ENCODE measurements around the gene GRID1. TPM values are rescaled to one million over a fixed set of nuclear protein-coding genes. Genes with fewer than 3 reads are reported as not detected.

The GRID1 gene
- total and polyA plus RNA-seq, 9 of the 15 experiments (the other 6 are each of a cell fraction or from before 2014, with no cell fraction given) = 0.01 to 7.2 (median 1.2) TPM

DNA sequence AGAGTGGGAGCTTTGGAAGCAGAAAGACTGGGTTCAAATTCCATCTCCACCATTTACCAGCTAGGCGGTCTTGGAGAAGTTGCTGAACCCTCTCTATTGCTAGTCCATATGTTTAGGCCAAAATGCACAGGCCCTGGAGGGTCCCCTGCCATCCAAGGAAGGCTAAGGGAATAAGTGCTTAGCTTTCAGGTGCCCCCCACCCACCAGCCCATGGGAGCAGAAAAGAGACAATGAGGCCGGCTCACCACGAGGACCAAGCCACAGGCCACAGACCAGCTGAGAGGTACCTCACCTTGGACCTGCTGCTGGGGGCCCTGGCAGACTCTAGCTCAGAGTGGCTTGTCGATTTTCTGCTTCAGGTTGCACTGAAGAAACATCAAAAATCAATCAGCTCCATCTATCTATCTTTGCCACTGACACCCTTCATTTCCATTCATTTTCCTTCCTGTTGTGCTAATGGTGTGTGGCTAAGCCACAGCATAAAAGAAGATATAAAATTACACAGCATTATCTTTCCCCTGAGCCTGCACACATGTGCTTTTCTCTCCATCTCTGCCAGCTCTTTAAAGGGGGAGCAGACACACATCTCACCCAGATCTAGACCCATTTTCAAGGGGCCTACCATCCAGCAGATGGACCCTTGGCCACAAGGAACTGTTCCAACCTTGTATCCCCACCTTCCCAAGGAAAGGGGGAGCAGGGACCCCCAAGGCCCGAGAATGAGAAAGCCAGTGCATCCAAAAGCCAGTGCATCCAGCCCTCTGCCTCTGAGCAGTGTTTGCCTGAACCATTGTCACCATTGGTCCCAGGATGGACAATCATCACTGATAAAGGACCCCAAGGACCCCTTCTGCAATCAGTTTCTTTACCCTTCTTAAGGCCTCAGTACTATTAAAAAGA is 65.4 kb downstream of the GRID1 start:
- no TSS peak for BruUV-seq (replicated peaks)

More for the DNA sequence above, 65.4 kb downstream of the GRID1 start:
- H3K79me2 ChIP-seq (ENCODE audit: control insufficient read depth, insufficient read depth, low read length) = no peaks in the 10 kb centered on the region
- FAIRE-seq (no peak), ATAC-seq (no peak), DNase-seq (ENCODE audit: extremely low read depth in 1 of 4, low spot score in 3 of 4) (no peak)
- POLR2A ChIA-PET = interaction anchor here (0.5 to 0.6 kb wide), 2 partner anchors 35 to 55 kb away, joined by 3 to 4 read pairs; no protein-coding TSS in a partner anchor
- H3K4me2 ChIP-seq (ENCODE audit: insufficient read depth, low read length) = no peak overlapping the region
- H3K27me3 ChIP-seq (ENCODE audit: control insufficient read depth in 2 of 2, insufficient read depth in 2 of 2, low read length in 2 of 2) = no peaks in the 10 kb centered on the region
- H3K9ac ChIP-seq (ENCODE audit: insufficient read depth in 1 of 2, low read depth in 2 of 2, low read length in 2 of 2) = no peak overlapping the region
- CTCF ChIA-PET (ENCODE audit: low intra/inter-chr PET ratio) = no interaction called here
- no peaks in the 10 kb centered on the region for H3K9me1 ChIP-seq (ENCODE audit: control insufficient read depth, insufficient read depth, low read length)
- no peak overlapping the region for H3K4me3 ChIP-seq
- WGBS (ENCODE audit: insufficient coverage, low coverage, missing lambda C conversion rate) = 0% methylated on average over 4 of the region's 5 CpGs
- H2AFZ ChIP-seq (ENCODE audit: low read depth, low read length) = no peak overlapping the region
- no peak overlapping the region for H3K27ac ChIP-seq (ENCODE audit: extremely low read depth, low read depth, low read length)
- H3K9me3 ChIP-seq (replicated peaks; ENCODE audit: control insufficient read depth, insufficient read depth, low read depth, low read length) = no peaks in the 10 kb centered on the region
- no peaks in the 10 kb centered on the region for H3K4me1 ChIP-seq (replicated peaks in 1 of 2; ENCODE audit: control insufficient read depth in 2 of 2, insufficient read depth in 2 of 2, low read length in 2 of 2)
- in situ Hi-C loops (cut with MboI) = no loop called here
- no peaks in the 10 kb centered on the region for H3K36me3 ChIP-seq (ENCODE audit: control insufficient read depth, insufficient read depth, low read length)
- H4K20me1 ChIP-seq (replicated peaks; ENCODE audit: control insufficient read depth, insufficient read depth, low read length) = no peaks in the 10 kb centered on the region
- intact Hi-C loops (cut with micrococcal nuclease) = no loop called here
- TF ChIP-seq, protein P1, sequence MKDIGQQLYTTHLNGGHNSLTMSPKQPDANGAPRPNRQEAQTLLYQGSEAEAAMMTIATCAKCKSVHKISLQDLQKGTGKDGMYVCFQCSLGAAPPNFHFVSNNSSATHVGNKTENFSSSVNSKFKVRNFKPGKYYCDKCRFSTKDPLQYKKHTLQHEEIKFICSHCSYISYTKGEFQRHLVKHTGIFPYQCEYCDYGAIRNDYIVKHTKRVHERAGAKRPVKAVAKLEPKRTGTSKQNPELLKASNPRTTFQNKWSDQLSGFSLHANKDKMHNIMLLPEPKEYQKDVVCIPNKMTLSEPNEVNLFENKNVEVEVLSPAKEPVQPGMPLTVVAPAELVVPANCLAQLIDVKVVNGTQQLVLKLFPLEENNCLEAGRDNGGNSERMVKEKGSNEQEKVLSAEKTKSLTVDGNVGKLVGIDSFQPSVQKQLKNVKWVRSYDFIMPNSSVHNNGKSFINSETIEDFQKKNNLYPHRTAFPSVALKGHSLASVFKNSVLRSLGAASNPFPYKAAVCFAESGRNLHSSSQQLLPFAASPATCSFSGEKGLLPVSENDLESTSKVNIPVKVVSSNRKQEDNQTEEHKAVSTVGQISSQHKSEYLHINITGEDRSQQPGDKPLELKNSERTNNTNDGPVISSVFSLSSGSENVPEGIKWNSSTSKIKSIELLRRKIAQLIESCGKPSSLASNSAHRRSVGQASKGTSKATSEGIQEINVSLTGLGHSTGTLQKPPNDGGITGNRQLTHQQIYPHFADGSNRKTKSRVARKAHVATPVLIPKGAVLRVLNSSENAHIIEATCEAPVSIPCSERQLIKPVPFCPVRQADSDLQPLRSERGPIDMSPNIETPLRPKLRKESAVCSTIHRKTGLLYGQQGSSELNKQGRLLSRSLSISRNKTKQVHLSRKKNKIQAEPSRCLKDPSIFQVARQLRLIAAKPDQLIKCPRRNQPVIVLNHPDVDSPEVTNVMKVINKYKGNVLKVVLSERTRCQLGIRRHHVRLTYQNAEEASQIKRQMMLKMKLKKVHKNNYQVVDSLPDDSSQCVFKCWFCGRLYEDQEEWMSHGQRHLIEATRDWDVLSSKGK (CRISPR knock-in tag; IDR thresholded peaks at IDR 0.05) = no peak
- TF ChIP-seq FOSL1 (tag; conservative IDR thresholded peaks at IDR 0.05) = no peak
- no peak for TF ChIP-seq MYC (IDR thresholded peaks at IDR 0.05; ENCODE audit: low read depth, low read length)
- no peak for TF ChIP-seq MYC (CRISPR knock-in tag; IDR thresholded peaks at IDR 0.05; ENCODE audit: borderline replicate concordance, low read depth)
- TF ChIP-seq, protein P2, sequence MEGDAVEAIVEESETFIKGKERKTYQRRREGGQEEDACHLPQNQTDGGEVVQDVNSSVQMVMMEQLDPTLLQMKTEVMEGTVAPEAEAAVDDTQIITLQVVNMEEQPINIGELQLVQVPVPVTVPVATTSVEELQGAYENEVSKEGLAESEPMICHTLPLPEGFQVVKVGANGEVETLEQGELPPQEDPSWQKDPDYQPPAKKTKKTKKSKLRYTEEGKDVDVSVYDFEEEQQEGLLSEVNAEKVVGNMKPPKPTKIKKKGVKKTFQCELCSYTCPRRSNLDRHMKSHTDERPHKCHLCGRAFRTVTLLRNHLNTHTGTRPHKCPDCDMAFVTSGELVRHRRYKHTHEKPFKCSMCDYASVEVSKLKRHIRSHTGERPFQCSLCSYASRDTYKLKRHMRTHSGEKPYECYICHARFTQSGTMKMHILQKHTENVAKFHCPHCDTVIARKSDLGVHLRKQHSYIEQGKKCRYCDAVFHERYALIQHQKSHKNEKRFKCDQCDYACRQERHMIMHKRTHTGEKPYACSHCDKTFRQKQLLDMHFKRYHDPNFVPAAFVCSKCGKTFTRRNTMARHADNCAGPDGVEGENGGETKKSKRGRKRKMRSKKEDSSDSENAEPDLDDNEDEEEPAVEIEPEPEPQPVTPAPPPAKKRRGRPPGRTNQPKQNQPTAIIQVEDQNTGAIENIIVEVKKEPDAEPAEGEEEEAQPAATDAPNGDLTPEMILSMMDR (IDR thresholded peaks at IDR 0.05 in 2 of 3, conservative IDR thresholded peaks at IDR 0.05 in 1 of 3; ENCODE audit: insufficient read depth in 2 of 3, low read depth in 1 of 3, low read length in 3 of 3) = no peak
- TF ChIP-seq CTBP1 (IDR thresholded peaks at IDR 0.05; ENCODE audit: borderline replicate concordance) = no peak
- TF ChIP-seq ASH1L (IDR thresholded peaks at IDR 0.05; ENCODE audit: borderline replicate concordance, low read depth, partially characterized antibody) = no peak
- TF ChIP-seq, protein P3, sequence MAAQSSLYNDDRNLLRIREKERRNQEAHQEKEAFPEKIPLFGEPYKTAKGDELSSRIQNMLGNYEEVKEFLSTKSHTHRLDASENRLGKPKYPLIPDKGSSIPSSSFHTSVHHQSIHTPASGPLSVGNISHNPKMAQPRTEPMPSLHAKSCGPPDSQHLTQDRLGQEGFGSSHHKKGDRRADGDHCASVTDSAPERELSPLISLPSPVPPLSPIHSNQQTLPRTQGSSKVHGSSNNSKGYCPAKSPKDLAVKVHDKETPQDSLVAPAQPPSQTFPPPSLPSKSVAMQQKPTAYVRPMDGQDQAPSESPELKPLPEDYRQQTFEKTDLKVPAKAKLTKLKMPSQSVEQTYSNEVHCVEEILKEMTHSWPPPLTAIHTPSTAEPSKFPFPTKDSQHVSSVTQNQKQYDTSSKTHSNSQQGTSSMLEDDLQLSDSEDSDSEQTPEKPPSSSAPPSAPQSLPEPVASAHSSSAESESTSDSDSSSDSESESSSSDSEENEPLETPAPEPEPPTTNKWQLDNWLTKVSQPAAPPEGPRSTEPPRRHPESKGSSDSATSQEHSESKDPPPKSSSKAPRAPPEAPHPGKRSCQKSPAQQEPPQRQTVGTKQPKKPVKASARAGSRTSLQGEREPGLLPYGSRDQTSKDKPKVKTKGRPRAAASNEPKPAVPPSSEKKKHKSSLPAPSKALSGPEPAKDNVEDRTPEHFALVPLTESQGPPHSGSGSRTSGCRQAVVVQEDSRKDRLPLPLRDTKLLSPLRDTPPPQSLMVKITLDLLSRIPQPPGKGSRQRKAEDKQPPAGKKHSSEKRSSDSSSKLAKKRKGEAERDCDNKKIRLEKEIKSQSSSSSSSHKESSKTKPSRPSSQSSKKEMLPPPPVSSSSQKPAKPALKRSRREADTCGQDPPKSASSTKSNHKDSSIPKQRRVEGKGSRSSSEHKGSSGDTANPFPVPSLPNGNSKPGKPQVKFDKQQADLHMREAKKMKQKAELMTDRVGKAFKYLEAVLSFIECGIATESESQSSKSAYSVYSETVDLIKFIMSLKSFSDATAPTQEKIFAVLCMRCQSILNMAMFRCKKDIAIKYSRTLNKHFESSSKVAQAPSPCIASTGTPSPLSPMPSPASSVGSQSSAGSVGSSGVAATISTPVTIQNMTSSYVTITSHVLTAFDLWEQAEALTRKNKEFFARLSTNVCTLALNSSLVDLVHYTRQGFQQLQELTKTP (IDR thresholded peaks at IDR 0.05; ENCODE audit: low read depth in 1 of 2, partially characterized antibody in 2 of 2) = no peak
- TF ChIP-seq FOS (IDR thresholded peaks at IDR 0.05; ENCODE audit: extremely low read depth, insufficient read length) = no peak
- no peak for TF ChIP-seq ZKSCAN1 (IDR thresholded peaks at IDR 0.05; ENCODE audit: low read depth, low read length)
